COLO668 (cell line): ENCODE measurements around the gene CAMK4.

Source experiments
- DNase-seq: peaks from one replicate; lab custom pipeline; 2025; ENCODE audit not compliant: unreplicated experiment; lab: John Stamatoyannopoulos, UW

Gene CAMK4

DNA sequence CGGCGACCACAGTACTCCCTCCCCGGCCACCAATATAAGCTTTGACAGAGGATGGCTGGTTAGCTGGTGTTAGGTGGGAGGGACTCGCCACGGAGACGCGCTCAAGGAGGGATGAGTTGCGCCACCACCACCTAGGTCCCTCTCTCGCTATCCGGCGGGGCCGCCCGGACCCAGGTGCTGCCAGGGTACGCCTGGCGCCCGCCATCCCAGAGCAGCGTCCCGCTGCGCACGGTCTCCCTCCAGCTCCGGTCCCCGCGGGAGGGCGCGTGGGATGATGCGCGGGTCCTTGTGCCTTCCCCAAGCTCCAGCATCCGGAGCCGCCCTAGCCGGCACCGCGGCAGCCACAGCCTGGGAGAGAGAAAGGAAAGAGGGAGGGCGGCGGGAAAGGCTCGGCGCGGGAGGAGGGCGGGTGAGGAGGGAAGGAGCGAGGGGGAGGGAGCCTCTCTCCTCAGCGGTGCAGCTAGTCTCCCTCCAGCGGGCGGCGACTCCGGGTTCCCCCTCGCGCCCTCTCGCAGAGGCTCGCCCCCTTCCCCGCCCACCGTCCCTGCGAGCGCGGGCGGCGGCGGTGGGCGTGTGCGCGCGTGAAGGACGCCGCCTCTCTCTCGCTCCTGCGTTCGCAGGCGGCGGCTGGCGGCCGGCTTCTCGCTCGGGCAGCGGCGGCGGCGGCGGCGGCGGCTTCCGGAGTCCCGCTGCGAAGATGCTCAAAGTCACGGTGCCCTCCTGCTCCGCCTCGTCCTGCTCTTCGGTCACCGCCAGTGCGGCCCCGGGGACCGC is at the start of gene CAMK4:
TSS of gene CAMK4 (plus strand) at position 598 of the 774 bp plus-strand sequence. CDS start at position 698, 100 bp downstream.
- peak; percentile 54 for DNase-seq

DNA sequence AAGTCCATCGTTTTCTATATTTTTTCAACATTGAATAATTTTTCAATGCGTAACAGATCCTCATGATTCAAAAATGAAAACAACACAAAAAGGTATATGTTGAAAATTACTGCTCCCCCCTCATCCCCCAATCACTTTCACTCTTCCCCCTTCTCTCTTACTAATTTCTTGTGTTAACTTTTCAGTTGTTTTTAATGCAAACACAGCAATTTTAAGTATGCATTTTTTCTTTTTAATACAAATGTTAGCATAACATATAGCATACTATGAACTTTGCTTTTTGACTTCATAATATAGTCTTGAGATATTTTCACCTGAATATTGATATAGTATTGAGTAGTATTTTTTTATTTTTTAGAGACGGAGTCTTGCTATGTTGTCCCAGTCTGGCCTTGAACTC is 41.1 kb upstream of the CAMK4 start:
- DNase-seq = no peak

DNA sequence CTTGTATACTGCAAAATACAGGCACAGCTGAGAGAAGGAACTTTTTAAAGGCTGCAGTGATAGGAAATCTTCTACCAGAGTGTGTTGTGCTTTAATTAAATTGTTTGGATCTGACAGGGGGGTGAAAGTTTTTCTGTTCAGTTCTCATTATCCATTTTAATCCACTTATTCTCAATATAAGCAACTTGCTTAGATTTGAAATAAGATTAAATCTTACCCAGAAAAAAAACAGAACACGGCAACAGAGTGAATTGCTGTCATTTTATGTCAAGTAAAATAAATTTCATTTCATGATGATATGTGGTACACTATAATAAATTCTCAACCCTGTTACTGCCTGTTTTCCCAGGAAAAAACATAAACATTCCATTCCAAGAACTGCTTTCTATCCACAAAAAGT is 37.1 kb upstream of the CAMK4 start:
- no peak for DNase-seq

DNA sequence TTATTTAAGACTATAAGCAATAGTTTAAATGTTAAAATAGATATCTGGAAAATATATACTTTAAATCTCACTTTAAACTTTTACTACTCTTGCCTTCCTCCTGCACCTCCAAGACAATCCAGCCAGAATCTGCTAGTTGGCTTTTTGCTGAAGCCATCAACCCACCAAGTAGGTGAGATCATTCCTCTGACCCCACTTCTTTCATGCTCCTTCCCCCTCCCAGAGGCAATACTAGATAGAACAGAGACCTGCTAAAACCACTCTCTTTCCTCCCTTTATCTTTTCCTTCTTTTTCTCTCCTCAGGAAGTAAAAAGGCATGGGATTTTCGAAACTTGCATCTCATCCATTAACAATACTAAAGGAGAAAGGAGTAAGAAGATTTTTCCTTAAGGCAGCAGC is 30.1 kb upstream of the CAMK4 start:
- no peak for DNase-seq

DNA sequence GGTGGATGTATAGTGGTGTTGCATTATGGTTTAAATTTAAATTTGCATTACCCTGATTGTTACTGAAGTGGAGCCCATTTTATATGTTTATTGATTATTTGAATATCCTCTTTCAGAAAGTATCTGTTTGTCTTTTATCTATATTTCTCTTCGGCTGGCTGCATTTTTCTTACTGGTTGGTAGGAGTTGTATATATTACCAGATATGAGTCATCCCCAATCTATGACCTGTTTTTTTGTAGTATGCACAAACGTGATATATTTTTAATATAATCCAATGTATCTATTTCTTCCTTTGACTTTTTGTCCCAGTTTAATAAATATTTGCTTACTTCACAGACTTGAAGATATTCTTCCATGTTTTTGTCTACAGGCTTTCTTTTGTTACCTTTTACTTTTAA is 29.3 kb upstream of the CAMK4 start:
- DNase-seq = no peak

DNA sequence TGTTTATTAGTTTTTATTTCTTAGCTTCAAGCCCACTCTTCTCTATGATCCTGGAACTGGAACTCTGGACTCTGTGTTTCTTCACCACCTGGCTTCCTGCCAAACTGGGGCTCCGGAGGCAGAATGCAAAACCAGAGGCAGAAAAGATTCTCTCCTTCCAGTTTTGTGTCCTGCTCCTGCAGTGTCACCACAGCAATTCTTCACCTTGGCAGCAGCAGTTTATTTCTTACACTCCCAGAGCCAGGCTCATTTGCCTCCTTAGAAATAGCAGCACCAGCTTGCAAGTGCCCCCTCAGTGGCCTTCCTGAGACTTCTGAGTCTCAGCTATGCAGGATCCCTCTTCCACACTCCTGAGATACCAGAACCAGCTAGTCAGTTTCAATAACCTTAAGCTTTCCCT is 26.7 kb upstream of the CAMK4 start:
- no peak for DNase-seq

DNA sequence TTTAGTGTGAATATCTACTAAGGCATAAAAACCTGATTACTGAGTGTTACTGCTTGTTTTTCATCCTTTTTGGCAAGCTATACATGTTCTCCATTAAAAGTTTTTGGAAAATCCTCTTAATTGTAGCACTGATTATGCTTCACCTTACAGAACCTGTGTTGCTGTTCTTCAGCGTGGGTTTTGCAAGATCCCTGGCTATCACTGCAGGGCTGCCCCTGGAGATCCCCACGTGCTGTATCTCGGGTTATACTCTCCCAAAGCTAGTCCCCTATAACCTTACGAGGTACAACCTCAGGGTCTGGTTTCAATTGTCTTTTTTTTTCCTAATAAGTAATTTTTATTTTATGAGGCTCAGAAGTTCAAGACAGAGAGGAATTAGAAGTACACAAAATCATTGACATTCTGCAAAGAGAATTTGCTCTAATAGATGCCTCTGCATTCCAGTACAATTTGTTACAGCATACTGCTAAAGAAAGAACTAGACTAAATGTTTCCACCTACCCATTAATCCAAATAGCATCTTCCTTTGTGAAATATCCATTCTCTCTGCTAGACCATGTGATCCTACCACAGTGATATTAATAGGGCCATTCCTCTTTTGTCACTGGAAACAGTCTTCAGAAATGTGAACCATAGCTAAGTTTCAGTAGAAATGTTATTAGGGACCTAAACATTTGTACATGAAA is 25.8 kb upstream of the CAMK4 start:
- DNase-seq = no peak

DNA sequence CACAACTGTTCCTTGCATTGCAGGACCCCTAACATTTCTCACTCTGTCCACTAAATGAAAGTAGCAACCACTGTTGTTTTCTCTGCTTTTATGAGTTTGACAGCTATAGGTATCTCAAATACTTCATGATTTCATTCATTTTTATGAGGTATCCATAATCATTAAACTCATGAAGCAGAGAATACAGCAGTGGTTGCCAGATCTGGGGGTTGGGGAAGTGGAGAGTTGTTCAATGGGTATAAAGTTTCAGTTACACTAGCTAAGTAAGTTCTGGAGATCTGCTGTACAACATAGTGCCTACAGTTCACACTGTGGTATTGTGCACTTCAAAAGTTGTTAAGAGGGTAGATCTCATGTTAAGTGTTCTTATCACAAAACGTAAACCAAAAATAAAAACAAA is 23.4 kb upstream of the CAMK4 start:
- no peak for DNase-seq

DNA sequence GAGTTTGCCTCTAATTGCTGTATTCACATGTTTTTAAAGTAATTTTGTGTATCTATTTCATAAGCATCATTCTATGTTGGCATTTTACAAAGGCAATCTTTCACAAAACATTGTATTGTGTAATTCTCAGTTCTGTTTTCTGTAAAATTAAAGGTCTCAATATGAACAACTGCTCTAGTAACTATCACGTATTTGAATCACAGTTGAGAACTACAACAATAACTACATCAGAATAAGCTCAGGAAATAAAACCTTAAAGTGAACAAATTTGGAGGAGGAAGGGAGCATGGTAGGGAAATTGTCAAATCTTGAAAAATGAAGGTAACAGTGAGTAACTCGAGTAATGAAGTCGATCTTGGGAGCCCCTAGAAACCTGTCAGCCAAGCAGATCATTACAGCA is 22.5 kb upstream of the CAMK4 start:
- DNase-seq = no peak

DNA sequence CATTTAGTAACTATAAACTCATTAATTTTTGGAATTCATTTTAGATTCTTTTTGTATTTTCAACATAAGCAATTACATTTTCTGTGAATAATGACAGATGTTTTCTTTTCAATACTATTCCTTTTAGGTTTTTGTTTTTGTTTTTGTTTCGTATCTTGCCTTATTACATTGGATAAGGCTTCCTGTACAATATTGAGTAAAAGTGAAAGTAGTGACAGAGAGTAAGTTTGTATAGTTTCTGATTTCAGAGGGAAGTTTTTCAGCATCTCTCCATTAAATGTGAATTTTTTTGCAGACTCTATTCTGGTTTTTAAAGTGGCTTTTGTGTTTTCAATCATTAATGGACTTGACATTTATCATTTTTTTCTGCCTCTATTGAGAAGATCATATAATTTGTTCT is 12.8 kb upstream of the CAMK4 start:
- no peak for DNase-seq

DNA sequence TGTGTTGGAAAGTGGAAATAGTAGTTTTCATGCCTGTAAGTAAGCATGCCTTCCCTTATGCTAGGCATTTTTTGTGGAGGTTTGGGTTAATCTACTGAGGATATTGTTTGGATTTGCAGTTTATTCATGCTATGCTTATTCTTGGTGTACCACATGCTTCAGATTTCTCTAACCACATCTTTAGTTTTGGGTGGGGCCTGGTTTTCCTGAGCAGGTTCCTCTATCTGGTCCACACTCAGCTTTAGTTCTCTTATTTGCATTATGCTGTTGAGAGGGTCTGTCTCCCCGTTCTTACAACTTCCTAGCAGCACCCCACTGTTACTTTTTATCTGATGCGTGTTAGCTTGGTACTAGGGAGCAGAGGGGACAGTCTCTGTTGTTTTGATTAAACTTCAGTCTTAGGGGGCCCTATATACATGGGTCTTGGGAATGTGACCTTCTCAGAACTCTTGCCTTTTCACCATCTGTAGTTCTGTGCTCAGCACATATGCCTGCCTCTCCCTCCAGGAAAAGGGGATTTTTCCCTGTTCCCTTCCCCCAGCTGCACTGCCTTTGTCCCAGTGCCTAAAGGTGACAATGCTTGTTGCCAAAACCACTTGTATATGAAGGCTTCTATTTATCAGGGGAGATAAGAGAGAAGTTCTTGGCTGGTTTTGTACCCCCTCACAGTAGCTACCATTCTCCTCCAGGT is 10.0 kb upstream of the CAMK4 start:
- no peak for DNase-seq

DNA sequence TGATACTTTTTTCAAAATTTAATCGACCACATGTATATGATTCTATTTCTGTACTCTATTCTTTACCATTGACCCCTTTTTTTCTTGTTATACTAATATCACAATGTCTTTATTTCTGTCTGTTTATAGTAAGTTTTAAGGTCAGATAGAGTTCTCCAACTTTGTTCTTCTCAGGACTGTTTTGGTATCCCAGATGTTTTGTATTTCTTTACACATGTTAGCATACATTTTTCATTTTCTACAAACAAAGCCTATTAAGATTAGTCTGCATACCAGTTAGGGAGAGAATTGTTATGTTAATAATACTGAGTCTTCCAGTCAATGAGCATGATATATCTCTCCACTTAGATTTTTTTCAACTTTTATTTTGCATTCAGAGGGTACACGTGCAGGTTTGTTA is 8.2 kb upstream of the CAMK4 start:
- DNase-seq = no peak

DNA sequence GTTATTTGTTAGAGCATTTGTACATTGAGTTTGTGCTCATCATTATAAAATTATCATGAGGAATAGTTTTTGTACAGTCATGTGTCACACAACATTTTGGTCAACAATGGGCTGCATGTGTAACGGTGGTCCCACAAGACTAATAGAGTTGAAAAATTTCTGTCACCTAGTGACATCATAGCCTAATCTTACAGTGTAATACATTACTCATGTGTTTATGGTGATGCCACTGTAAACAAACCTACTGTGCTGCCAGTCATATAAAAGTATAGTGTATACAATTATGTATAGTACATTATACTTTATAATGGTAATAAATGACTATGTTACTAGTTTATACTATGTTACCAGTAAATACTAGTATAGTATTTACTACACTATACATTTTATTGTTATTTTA is 3.0 kb upstream of the CAMK4 start:
- DNase-seq = no peak

DNA sequence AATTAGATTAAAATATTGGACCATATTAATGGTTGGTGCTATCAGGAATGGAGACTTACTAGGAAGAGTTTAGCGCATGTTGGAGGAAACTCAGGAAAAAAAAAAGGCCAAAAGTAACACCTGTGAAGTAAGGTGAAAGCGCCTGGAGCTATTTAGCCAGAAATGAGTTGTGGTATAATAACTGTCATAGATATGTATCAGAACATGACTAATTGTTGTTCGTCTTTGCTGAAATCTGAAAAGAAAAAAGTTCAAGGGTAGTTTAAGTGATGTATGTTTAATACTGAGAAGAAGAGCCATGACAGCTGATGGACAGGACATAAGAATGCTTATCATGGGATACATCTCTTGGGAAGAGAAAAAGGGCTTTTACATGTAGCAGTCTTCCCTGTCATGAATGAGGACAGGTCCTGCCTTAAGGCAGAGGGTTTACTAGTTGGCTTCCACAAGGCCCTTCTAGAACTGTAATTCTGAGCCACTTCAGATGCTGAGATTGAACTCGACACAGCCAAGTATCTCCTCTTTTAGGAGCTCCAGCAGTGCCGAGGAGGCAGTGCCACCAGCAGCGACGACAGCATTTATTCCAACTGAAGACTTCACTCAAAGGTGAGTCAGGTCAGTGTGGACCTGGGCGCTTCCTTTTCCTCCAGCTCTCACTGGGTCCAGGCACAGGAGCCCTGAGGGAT is 940 bp upstream of the CAMK4 start:
- no peak for DNase-seq

DNA sequence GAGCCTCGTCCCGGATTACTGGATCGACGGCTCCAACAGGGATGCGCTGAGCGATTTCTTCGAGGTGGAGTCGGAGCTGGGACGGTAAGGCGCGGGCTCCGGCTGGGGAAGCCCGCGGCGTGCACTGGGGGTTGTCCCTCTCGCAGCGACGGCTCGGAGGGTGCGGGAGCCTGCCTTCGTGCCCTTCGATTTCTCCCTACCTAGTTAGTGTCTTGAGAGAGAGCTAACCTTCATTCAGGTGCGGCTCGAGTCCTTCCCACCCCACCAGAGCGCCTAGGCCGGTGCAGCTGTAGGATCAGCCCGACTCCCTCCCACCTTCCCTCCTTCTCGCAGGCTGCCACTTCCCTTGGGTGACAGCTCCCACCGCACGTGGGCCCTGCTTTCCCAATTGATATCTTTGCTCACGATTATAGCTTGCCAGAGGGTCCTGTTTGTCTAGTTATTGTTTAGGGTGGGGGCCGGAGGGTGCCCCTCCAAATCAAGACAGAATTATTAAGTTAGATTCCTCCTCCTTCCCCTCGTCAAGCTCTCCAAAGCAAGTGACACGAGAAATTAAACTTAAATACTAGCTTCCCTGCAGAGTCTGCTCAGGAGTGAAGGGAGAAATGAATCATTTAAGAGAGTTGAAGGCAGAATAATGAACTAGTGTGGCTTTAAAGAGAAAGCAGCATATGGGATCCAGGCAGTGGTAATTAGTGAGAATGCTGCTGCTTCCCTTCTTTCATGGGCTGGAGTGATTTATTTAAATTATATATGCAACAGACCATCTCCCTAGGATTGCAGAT is 569 bp downstream of the CAMK4 start:
- DNase-seq = no peak

DNA sequence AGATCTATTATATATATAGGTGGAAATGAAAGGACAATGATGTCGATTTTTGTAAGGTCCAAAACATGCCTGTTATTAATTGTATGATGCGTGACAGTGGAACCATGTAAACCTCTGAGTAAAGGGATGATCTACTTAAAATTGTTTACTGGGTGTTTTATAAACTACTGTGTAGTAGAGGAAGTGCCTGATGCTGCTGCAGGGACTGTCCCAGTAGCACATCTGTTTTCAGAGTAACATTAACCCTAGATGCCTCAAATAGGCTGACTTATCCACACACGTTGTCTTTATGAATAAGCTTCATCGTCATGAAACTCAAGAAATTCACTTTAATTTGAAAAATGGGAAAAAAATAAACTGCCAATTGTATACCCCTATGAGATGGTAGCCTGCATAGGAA is 1.7 kb downstream of the CAMK4 start:
- no peak for DNase-seq

DNA sequence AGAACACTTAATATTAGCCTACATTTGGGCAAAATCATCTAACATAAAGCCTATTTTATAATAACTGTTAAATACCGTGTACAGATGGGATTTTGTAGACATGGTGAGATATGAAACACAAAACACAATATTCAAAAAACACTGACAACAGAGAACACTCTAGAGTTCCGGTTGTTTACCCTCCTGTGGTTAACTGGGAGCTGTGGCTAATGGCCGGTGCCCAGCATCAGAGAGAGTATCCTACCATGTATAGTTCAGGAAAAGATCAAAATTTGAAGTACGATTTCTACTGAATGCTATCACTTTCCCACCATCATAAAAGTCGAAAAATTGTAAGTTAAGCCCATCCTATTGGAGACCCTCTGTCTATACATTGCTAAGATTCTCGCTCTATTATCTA is 2.4 kb downstream of the CAMK4 start:
- no peak for DNase-seq

DNA sequence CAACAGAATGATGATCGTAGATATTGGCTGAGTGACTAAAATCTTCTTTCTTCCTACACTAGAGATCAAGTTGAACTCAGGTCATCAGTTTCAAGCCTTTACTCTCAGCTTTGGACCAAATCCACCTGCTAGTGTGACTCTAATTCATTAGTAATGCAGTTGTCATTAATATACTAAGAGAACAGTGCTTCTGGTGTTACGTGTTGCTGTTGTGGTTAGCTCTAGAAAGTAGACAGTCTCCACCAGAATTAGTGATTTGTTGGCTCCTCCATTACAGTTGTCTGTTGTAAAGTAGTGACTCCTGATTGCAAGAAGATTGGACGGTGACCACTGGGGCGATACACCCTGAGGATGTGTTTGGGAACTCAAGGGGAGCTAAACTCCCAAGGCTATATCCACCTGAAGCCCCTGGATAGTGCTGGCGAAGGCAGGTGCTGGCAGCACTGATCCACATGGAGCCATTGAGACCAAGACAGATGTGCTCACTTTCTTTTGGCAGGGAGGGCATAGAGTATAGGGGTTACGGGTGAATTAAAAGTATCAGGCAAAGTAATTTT is 3.1 kb downstream of the CAMK4 start:
- DNase-seq = no peak

DNA sequence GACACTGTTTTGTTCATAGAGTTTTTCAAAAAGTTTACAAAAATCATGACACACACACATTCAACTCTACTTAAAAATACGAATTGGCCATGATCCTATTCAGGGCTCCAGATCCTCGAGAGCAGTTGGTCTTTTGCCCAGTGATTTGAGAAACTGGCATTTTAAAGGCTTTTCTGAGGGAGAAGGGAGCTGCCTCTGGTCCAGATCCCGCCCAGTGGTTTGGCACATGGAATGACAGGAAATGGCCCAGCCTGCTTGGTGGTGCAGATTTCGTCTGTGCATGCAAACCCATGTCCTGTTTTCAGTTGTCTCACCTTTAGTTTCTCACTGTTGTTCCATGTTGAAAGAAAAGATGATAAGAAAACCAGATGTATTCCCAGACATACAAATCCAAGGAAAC is 3.6 kb downstream of the CAMK4 start:
- DNase-seq = no peak

DNA sequence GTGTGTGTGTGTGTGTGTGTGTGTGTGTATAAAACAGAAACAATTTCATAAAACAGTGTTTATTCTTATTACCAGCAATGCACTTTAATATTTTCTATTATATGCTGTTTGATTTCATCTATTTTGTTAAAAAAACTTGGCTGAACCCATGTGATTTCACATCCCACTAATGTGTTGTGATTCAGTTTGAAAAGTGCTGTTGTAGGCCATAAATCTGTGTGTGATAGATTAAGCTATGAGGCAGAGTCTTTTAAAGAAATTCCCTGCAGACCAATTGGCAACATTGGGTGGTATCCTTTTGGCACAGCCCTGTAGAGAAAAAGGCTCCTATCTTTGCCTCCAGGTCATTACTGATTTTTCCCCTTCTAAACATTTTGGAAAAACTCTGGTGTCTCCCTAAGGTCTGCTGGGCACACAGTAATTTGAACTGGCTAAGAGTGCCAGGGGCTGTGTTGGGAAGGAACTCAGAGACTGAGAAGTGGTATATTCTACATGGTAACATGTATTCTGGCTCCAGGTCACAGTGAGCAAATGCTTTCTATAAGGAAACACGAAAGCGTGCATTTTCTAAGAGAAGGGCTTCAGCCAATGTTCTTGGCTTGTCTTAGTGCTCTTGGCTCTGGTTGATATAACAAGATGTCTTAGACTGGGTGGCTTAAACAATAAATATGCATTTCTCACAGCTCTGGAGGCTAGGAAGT is 4.5 kb downstream of the CAMK4 start:
- no peak for DNase-seq
